HG03565 (cell line): ENCODE measurements around the gene KCNH6.

Experiments used
- ATAC-seq: cut with Tn5 transposase; IDR thresholded peaks from one replicate; pipeline ENCODE4 v1.9.1; 2021; ENCODE audit warnings: mild to moderate bottlenecking, moderate library complexity; ENCODE audit not compliant: unreplicated experiment

The KCNH6 gene

GRCh38 chr17:63549289-63549945, 26.3 kb downstream of the KCNH6 start:
- no peak for ATAC-seq

- ATAC-seq = peak; percentile 89
Measured at GRCh38 chr17:63549946-63550816, 27.0 kb downstream of the KCNH6 start, which contains the start of gene DCAF7. TSS of gene DCAF7 (plus strand) at chr17:63550477. CDS start at chr17:63550678, 201 bp downstream.

GRCh38 chr17:63550817-63551639, 27.9 kb downstream of the KCNH6 start:
- no peak for ATAC-seq

- ATAC-seq = no peak
Measured at GRCh38 chr17:63552211-63552610, 29.1 kb downstream of the KCNH6 start.

GRCh38 chr17:63555500-63556156, 32.5 kb downstream of the KCNH6 start:
- no peak for ATAC-seq

GRCh38 chr17:63557416-63557815, 34.3 kb downstream of the KCNH6 start:
- ATAC-seq = no peak

GRCh38 chr17:63558441-63558840, 35.3 kb downstream of the KCNH6 start:
- ATAC-seq = no peak

- no peak for ATAC-seq
Measured at GRCh38 chr17:63561819-63562218, 38.7 kb downstream of the KCNH6 start.

GRCh38 chr17:63563339-63563738, 40.2 kb downstream of the KCNH6 start:
- ATAC-seq = no peak

GRCh38 chr17:63564562-63564961, 41.4 kb downstream of the KCNH6 start:
- ATAC-seq = no peak

- ATAC-seq = no peak
Measured at GRCh38 chr17:63567229-63567628, 44.1 kb downstream of the KCNH6 start.

GRCh38 chr17:63568563-63568962, 45.4 kb downstream of the KCNH6 start:
- no peak for ATAC-seq

GRCh38 chr17:63571632-63572310, 48.6 kb downstream of the KCNH6 start:
- ATAC-seq = no peak

GRCh38 chr17:63573634-63574033, 50.5 kb downstream of the KCNH6 start:
- ATAC-seq = no peak

- no peak for ATAC-seq
Measured at GRCh38 chr17:63578027-63578768, 55.0 kb downstream of the KCNH6 start.

GRCh38 chr17:63578769-63579111, 55.6 kb downstream of the KCNH6 start:
- ATAC-seq = no peak

- no peak for ATAC-seq
Measured at GRCh38 chr17:63579633-63580032, 56.5 kb downstream of the KCNH6 start.

- ATAC-seq = no peak
Measured at GRCh38 chr17:63587770-63588169, 64.6 kb downstream of the KCNH6 start.

- ATAC-seq = no peak
Measured at GRCh38 chr17:63588797-63589196, 65.6 kb downstream of the KCNH6 start.

GRCh38 chr17:63589646-63590045, 66.5 kb downstream of the KCNH6 start:
- ATAC-seq = no peak
